Measurements from ENCODE around the gene UTP14C. TPM values are rescaled to one million over a fixed set of nuclear protein-coding genes. Genes with fewer than 3 reads are reported as not detected.
A peak's percentile ranks its signal among the peaks of the same experiment; 100 is the strongest.
"Not testable (repeated sequence)": the region's sequence is repeated elsewhere in the genome, so short reads cannot be mapped to it uniquely, and the experiment has no call there.

UTP14C gene
- total and polyA plus RNA-seq, 9 donors: 15.5 to 24.2 (median 20.6) TPM

DNA sequence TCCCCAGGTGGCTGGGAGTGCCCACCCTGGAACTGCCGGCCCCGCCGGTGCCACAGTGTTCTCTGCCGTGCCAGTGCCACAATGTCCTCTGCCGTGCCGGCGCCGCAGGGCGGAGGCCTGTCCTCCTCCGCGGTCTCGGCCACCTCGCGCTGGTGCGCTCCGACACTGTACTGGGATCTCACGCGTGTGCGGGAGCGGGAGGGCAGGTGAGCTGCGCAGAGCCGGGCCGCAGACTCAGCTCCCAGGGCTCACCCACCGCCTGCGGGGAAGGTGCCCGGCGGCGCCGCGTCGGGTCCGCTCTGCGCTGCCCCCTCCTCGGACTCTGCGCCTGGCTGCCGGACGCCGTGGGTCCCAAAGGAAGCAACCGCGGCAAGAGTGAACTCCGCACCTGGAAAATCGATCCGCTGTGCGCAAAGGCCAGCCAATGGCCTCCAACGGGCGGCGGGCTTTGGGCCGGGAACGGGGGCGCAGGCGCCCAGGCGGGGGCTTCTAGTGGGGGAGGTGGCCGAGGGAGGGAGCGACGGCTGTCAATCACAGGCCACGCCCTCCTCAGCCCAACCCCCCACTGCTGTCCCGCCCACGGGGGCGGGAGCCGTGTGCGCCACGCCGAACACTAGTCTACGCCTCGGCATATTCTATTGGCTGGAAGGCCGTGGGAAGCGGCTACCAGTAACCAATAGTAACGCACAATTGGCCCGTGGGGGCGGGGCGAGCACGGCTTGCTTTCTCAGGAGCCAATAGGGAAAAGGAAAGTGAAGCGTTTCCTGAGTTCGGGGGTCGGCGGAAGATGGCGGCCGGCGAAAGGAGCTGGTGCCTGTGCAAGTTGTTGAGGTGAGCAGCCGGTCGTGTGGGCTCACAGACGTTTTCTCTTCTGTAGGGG, 12.6 kb upstream of the UTP14C start, which contains the start of gene ALG11:
Gene ALG11 (plus strand): TSS at position 767 of the 880 bp plus-strand sequence. CDS start 21 bp downstream, at position 788.
- peaks cover 5% of the 10 kb centered on the region for H3K4me1 ChIP-seq (ENCODE audit: control insufficient read depth, insufficient read depth, low read length)
- peak within 1 kb of the TSS; percentile 90 for H3K27ac ChIP-seq (ENCODE audit: low read length)
- WGBS (ENCODE audit: insufficient coverage): under 1% methylated on average over 72 of the region's 82 CpGs
- H3K4me3 ChIP-seq (ENCODE audit: low read length): peak within 1 kb of the TSS; percentile 97
- peak; percentile 99 for DNase-seq
- peaks cover 8% of the 10 kb centered on the region for H3K27me3 ChIP-seq (ENCODE audit: control insufficient read depth, insufficient read depth, low read length)
- no peaks in the 10 kb centered on the region for H3K9me3 ChIP-seq (replicated peaks; ENCODE audit: control insufficient read depth, low read depth, low read length)
- peaks cover 4% of the 10 kb centered on the region for H3K36me3 ChIP-seq (ENCODE audit: control insufficient read depth, insufficient read depth, low read length)

- 0% methylated on average over 6 of the region's 8 CpGs for WGBS (ENCODE audit: insufficient coverage)
- Histone ChIP-seq H3K36me3 (ENCODE audit: control insufficient read depth, insufficient read depth, low read length) (peaks cover 6% of the 10 kb centered on the region), H3K4me3 (ENCODE audit: low read length) (peak overlapping the region; percentile 97), H3K4me1 (ENCODE audit: control insufficient read depth, insufficient read depth, low read length) (peaks cover 5% of the 10 kb centered on the region), H3K9me3 (replicated peaks; ENCODE audit: control insufficient read depth, low read depth, low read length) (no peaks in the 10 kb centered on the region), H3K27me3 (ENCODE audit: control insufficient read depth, insufficient read depth, low read length) (peaks cover 8% of the 10 kb centered on the region), H3K27ac (ENCODE audit: low read length) (peak overlapping the region; percentile 90)
- no peak for DNase-seq
Measured at GRCh38 chr13:52012512-52012836, 12.0 kb upstream of the UTP14C start.

- H3K36me3 ChIP-seq (ENCODE audit: control insufficient read depth, insufficient read depth, low read length): peaks cover 27% of the 10 kb centered on the region
- H3K27ac ChIP-seq (ENCODE audit: low read length): no peak overlapping the region
- H3K27me3 ChIP-seq (ENCODE audit: control insufficient read depth, insufficient read depth, low read length): peaks cover 2% of the 10 kb centered on the region
- no peak for DNase-seq
- H3K4me1 ChIP-seq (ENCODE audit: control insufficient read depth, insufficient read depth, low read length): no peaks in the 10 kb centered on the region
- H3K9me3 ChIP-seq (replicated peaks; ENCODE audit: control insufficient read depth, low read depth, low read length): no peaks in the 10 kb centered on the region
- 94% methylated on average over 3 of the region's 3 CpGs for WGBS (ENCODE audit: insufficient coverage)
- H3K4me3 ChIP-seq (ENCODE audit: low read length): no peak overlapping the region
Measured at GRCh38 chr13:52016296-52016695, 8.2 kb upstream of the UTP14C start.

DNA sequence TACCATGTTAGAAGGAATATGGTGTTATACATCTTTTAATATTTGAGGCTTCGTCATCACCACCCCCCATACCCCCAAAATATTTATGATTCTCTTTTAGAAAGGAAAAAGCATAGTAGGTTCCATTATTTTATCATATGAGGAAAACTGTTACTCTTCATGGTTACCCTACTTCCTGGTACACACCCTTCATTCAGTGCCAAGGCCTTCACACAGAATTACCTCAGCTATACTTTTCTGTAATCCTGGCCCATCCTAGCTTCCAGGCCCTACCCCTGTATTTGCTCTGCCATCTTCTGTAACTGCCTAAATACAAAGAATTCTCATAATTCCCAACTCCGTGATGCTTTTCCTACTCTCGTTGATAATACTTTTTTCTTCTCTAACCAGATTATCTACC, 4.3 kb upstream of the UTP14C start:
- no peak overlapping the region for H3K4me3 ChIP-seq (ENCODE audit: low read length)
- H3K4me1 ChIP-seq (ENCODE audit: control insufficient read depth, insufficient read depth, low read length): no peaks in the 10 kb centered on the region
- no peak for DNase-seq
- peaks cover 2% of the 10 kb centered on the region for H3K9me3 ChIP-seq (replicated peaks; ENCODE audit: control insufficient read depth, low read depth, low read length)
- peaks cover 56% of the 10 kb centered on the region for H3K36me3 ChIP-seq (ENCODE audit: control insufficient read depth, insufficient read depth, low read length)
- WGBS (ENCODE audit: insufficient coverage): 100% methylated on average over 2 of the region's 3 CpGs
- no peak overlapping the region for H3K27ac ChIP-seq (ENCODE audit: low read length)
- no peaks in the 10 kb centered on the region for H3K27me3 ChIP-seq (ENCODE audit: control insufficient read depth, insufficient read depth, low read length)

GRCh38 chr13:52022356-52022755, 2.1 kb upstream of the UTP14C start:
- WGBS (ENCODE audit: insufficient coverage): 100% methylated on average over 1 of the region's 2 CpGs
- Histone ChIP-seq H3K27ac (ENCODE audit: low read length) (no peak overlapping the region), H3K36me3 (ENCODE audit: control insufficient read depth, insufficient read depth, low read length) (peaks cover 70% of the 10 kb centered on the region), H3K4me1 (ENCODE audit: control insufficient read depth, insufficient read depth, low read length) (no peaks in the 10 kb centered on the region), H3K27me3 (ENCODE audit: control insufficient read depth, insufficient read depth, low read length) (no peaks in the 10 kb centered on the region), H3K9me3 (replicated peaks; ENCODE audit: control insufficient read depth, low read depth, low read length) (peaks cover 14% of the 10 kb centered on the region), H3K4me3 (ENCODE audit: low read length) (no peak overlapping the region)
- DNase-seq: no peak

GRCh38 chr13:52025475-52026245, 1.2 kb downstream of the UTP14C start:
- Histone ChIP-seq H3K36me3 (ENCODE audit: control insufficient read depth, insufficient read depth, low read length) (peaks cover 62% of the 10 kb centered on the region), H3K4me1 (ENCODE audit: control insufficient read depth, insufficient read depth, low read length) (no peaks in the 10 kb centered on the region), H3K9me3 (replicated peaks; ENCODE audit: control insufficient read depth, low read depth, low read length) (peaks cover 25% of the 10 kb centered on the region), H3K4me3 (ENCODE audit: low read length) (no peak overlapping the region), H3K27ac (ENCODE audit: low read length) (no peak overlapping the region), H3K27me3 (ENCODE audit: control insufficient read depth, insufficient read depth, low read length) (no peaks in the 10 kb centered on the region)
- WGBS (ENCODE audit: insufficient coverage): 89% methylated on average over 6 of the region's 8 CpGs
- DNase-seq: no peak

DNA sequence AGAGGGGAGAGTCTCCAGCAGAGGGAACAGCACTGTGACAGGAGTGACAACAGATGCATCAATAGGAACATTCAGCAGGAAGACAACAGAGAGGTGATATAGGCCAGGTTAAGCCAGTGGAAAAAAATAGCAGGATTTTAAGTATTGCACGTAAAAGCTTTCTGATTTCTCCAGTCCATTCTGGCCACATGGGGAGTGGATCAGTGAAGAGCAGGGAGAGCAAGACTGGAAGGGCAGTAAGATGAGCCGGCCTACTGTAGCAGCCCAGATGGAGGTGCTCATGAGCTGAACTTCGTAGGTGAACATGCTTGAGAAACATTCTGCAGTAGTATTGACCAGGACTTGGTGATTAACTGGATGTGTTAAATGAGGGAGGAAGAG, 1.7 kb downstream of the UTP14C start:
- no peak overlapping the region for H3K27ac ChIP-seq (ENCODE audit: low read length)
- H3K4me3 ChIP-seq (ENCODE audit: low read length): no peak overlapping the region
- H3K36me3 ChIP-seq (ENCODE audit: control insufficient read depth, insufficient read depth, low read length): peaks cover 57% of the 10 kb centered on the region
- peaks cover 25% of the 10 kb centered on the region for H3K9me3 ChIP-seq (replicated peaks; ENCODE audit: control insufficient read depth, low read depth, low read length)
- 97% methylated on average over 3 of the region's 3 CpGs for WGBS (ENCODE audit: insufficient coverage)
- no peaks in the 10 kb centered on the region for H3K27me3 ChIP-seq (ENCODE audit: control insufficient read depth, insufficient read depth, low read length)
- no peak for DNase-seq
- H3K4me1 ChIP-seq (ENCODE audit: control insufficient read depth, insufficient read depth, low read length): no peaks in the 10 kb centered on the region

DNA sequence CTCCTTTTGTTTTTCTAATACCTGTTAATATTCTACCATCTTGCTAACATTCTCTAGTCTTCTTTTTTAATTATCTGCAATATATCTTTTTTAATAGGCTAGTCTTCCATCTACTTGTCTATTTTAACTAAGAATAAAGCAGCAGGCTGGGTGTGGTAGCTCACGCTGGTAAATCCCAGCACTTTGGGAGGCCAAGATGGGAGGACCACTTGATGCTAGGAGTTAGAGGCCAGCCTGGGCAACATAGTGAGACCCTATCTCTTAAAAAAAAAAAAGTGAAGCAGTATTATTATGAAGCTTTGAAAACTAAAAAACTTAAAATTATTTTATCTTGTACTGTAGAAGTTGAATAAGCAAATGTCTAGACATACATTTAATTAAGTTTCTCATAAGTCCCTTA, 3.3 kb downstream of the UTP14C start:
- no peak for DNase-seq
- H3K4me3 ChIP-seq (ENCODE audit: low read length): no peak overlapping the region
- peaks cover 45% of the 10 kb centered on the region for H3K36me3 ChIP-seq (ENCODE audit: control insufficient read depth, insufficient read depth, low read length)
- H3K27ac ChIP-seq (ENCODE audit: low read length): no peak overlapping the region
- peaks cover 25% of the 10 kb centered on the region for H3K9me3 ChIP-seq (replicated peaks; ENCODE audit: control insufficient read depth, low read depth, low read length)
- no peaks in the 10 kb centered on the region for H3K4me1 ChIP-seq (ENCODE audit: control insufficient read depth, insufficient read depth, low read length)
- no peaks in the 10 kb centered on the region for H3K27me3 ChIP-seq (ENCODE audit: control insufficient read depth, insufficient read depth, low read length)
- 100% methylated on average over 1 of the region's 1 CpG for WGBS (ENCODE audit: insufficient coverage)

GRCh38 chr13:52029569-52029968, 5.1 kb downstream of the UTP14C start:
- Histone ChIP-seq H3K4me3 (ENCODE audit: low read length) (no peak overlapping the region), H3K27ac (ENCODE audit: low read length) (no peak overlapping the region), H3K9me3 (replicated peaks; ENCODE audit: control insufficient read depth, low read depth, low read length) (peaks cover 25% of the 10 kb centered on the region), H3K36me3 (ENCODE audit: control insufficient read depth, insufficient read depth, low read length) (peaks cover 34% of the 10 kb centered on the region), H3K4me1 (ENCODE audit: control insufficient read depth, insufficient read depth, low read length) (no peaks in the 10 kb centered on the region), H3K27me3 (ENCODE audit: control insufficient read depth, insufficient read depth, low read length) (no peaks in the 10 kb centered on the region)
- DNase-seq: no peak
- 98% methylated on average over 4 of the region's 4 CpGs for WGBS (ENCODE audit: insufficient coverage)

DNA sequence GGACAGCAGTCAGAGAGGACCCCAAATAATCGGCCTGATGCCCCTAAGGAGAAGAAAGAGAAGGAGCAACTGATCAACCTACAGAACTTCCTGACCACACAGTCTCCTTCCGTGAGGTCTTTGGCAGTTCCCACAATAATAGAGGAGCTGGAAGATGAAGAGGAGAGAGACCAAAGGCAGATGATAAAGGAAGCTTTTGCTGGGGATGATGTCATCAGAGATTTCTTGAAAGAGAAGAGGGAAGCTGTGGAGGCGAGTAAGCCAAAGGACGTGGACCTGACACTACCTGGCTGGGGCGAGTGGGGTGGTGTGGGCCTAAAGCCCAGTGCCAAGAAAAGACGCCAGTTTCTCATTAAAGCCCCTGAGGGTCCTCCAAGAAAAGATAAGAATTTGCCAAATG, 5.9 kb downstream of the UTP14C start:
- H3K27ac ChIP-seq (ENCODE audit: low read length); H3K4me1 ChIP-seq (ENCODE audit: control insufficient read depth, insufficient read depth, low read length); H3K27me3 ChIP-seq (ENCODE audit: control insufficient read depth, insufficient read depth, low read length); DNase-seq; H3K4me3 ChIP-seq (ENCODE audit: low read length): not testable (repeated sequence)
- peaks cover 25% of the 10 kb centered on the region for H3K36me3 ChIP-seq (ENCODE audit: control insufficient read depth, insufficient read depth, low read length)
- H3K9me3 ChIP-seq (replicated peaks; ENCODE audit: control insufficient read depth, low read depth, low read length): peaks cover 23% of the 10 kb centered on the region
- WGBS (ENCODE audit: insufficient coverage): no CpG with 5 or more reads among the region's 6 CpGs
